ENCODE data around the gene TPRG1L.

GRCh38 chr1:3599816-3600215 is 25.0 kb upstream of the TPRG1L start:
- TF ChIP-seq CTCF (conservative IDR thresholded peaks at IDR 0.05; ENCODE audit: low read depth, low read length): no peak
- no peak for TF ChIP-seq EZH2phosphoT487 (IDR thresholded peaks at IDR 0.05; ENCODE audit: borderline replicate concordance, low read length)
- no peak for TF ChIP-seq EZH2 (IDR thresholded peaks at IDR 0.05; ENCODE audit: low read length, unreplicated experiment)
